NCI-H146 treated with DMSO at 0.1 percent for 48 hours (cell line): ENCODE measurements around the gene FOXN1.
A peak's percentile ranks its signal among the peaks of the same experiment; 100 is the strongest.
"Not testable (repeated sequence)": the region's sequence is repeated elsewhere in the genome, so short reads cannot be mapped to it uniquely, and the experiment has no call there.

Source experiments
- DNase-seq: peaks from one replicate; lab custom pipeline; 2025; ENCODE audit not compliant: unreplicated experiment; lab: John Stamatoyannopoulos, UW

Gene FOXN1

GRCh38 chr17:28572259-28573039 is 66.3 kb downstream of the FOXN1 start:
- no peak for DNase-seq

- DNase-seq: no peak
Measured at GRCh38 chr17:28573040-28573380, 66.9 kb downstream of the FOXN1 start.

GRCh38 chr17:28573521-28573920 is 67.4 kb downstream of the FOXN1 start:
- DNase-seq: no peak

- DNase-seq: no peak
Measured at GRCh38 chr17:28573966-28574480, 67.9 kb downstream of the FOXN1 start.

- no peak for DNase-seq
Measured at GRCh38 chr17:28574526-28574925, 68.4 kb downstream of the FOXN1 start.

GRCh38 chr17:28575126-28575795 is 69.1 kb downstream of the FOXN1 start:
- DNase-seq: no peak

GRCh38 chr17:28576016-28576415 is 69.9 kb downstream of the FOXN1 start:
- DNase-seq: not testable (repeated sequence)

GRCh38 chr17:28576758-28577465 is 70.8 kb downstream of the FOXN1 start, which contains the start of gene ALDOC:
ALDOC (minus strand) TSS chr17:28576895; CDS start chr17:28575532, 1,363 bp downstream.
- peak; percentile 86 for DNase-seq

GRCh38 chr17:28577466-28577824 is 71.3 kb downstream of the FOXN1 start:
- DNase-seq: no peak

GRCh38 chr17:28578246-28579195 is 72.4 kb downstream of the FOXN1 start:
- DNase-seq: no peak

- no peak for DNase-seq
Measured at GRCh38 chr17:28579526-28579925, 73.4 kb downstream of the FOXN1 start.

- no peak for DNase-seq
Measured at GRCh38 chr17:28580959-28581358, 74.8 kb downstream of the FOXN1 start.

GRCh38 chr17:28582513-28582912 is 76.4 kb downstream of the FOXN1 start:
- no peak for DNase-seq

GRCh38 chr17:28584434-28584833 is 78.3 kb downstream of the FOXN1 start:
- no peak for DNase-seq

- DNase-seq: no peak
Measured at GRCh38 chr17:28585851-28586250, 79.7 kb downstream of the FOXN1 start.
